HG03095 (cell line): ENCODE data around the gene APBA2.
"Not testable (repeated sequence)": the region's sequence is repeated elsewhere in the genome, so short reads cannot be mapped to it uniquely, and the experiment has no call there.

Experiments
- ATAC-seq: cut with Tn5 transposase; IDR thresholded peaks from one replicate; pipeline ENCODE4 v1.9.1; 2021; ENCODE audit warnings: moderate library complexity; ENCODE audit not compliant: unreplicated experiment

The APBA2 gene

GRCh38 chr15:28994831-28995596 lies 109.2 kb downstream of the APBA2 start:
- no peak for ATAC-seq

GRCh38 chr15:28995705-28996104 lies 109.9 kb downstream of the APBA2 start:
- ATAC-seq: no peak

GRCh38 chr15:28996289-28996688 lies 110.5 kb downstream of the APBA2 start:
- ATAC-seq: no peak

GRCh38 chr15:28996953-28997352 lies 111.2 kb downstream of the APBA2 start:
- ATAC-seq: no peak

GRCh38 chr15:28997791-28998190 lies 112.0 kb downstream of the APBA2 start:
- ATAC-seq: no peak

- no peak for ATAC-seq
These were observed 112.7 kb downstream of the APBA2 start for GRCh38 chr15:28998511-28998910.

- ATAC-seq: no peak
These were observed 117.5 kb downstream of the APBA2 start for GRCh38 chr15:29003191-29003839.

GRCh38 chr15:29003840-29004233 lies 118.1 kb downstream of the APBA2 start:
- ATAC-seq: no peak

GRCh38 chr15:29005931-29006330 lies 120.2 kb downstream of the APBA2 start:
- no peak for ATAC-seq

- ATAC-seq: no peak
These were observed 123.1 kb downstream of the APBA2 start for GRCh38 chr15:29008846-29009245.

- no peak for ATAC-seq
These were observed 126.3 kb downstream of the APBA2 start for GRCh38 chr15:29012097-29012496.

- ATAC-seq: no peak
These were observed 128.7 kb downstream of the APBA2 start for GRCh38 chr15:29014493-29014892.

GRCh38 chr15:29016518-29016917 lies 130.7 kb downstream of the APBA2 start:
- ATAC-seq: no peak

- ATAC-seq: no peak
These were observed 132.5 kb downstream of the APBA2 start for GRCh38 chr15:29018120-29018805.

- no peak for ATAC-seq
These were observed 133.5 kb downstream of the APBA2 start for GRCh38 chr15:29018995-29019976.

- no peak for ATAC-seq
These were observed 136.1 kb downstream of the APBA2 start for GRCh38 chr15:29021857-29022256.

GRCh38 chr15:29024662-29025061 lies 138.9 kb downstream of the APBA2 start:
- no peak for ATAC-seq

GRCh38 chr15:29025411-29025810 lies 139.6 kb downstream of the APBA2 start:
- not testable (repeated sequence) for ATAC-seq

- ATAC-seq: not testable (repeated sequence)
These were observed 142.4 kb downstream of the APBA2 start for GRCh38 chr15:29028158-29028557.

GRCh38 chr15:29029651-29030195 lies 143.9 kb downstream of the APBA2 start:
- ATAC-seq: no peak
